AG04450 (cell line): Measurements from ENCODE around the gene FYCO1. TPM values are rescaled to one million over a fixed set of nuclear protein-coding genes. Genes with fewer than 3 reads are reported as not detected.

ENCODE experiments used
- CTCF ChIA-PET: fragments of 300-600, 350-600 bp; formaldehyde crosslinking; extraction: SDS; loops from one replicate; lab custom pipeline; 2022; ENCODE audit warnings: antibody characterized with exemption, inconsistent platforms; lab: Charles Lee
- POLR2A ChIA-PET: fragments of 350-600 bp; formaldehyde crosslinking; extraction: SDS; loops from one replicate; lab custom pipeline; 2021; ENCODE audit warnings: antibody characterized with exemption, inconsistent platforms; lab: Yijun Ruan, JAX
- DNase-seq: peaks from one replicate; pipeline ENCODE4 v3.0.0-alpha.2; 2011; ENCODE audit warnings: low read depth, low spot score
- H3K27ac ChIP-seq: one replicate; pipeline ENCODE4 v1.5.1; 2012; ENCODE audit warnings: low read depth, low read length, control low read depth
- H3K27me3 ChIP-seq: one replicate; pipeline ENCODE4 v1.6.0; 2012; ENCODE audit warnings: low read length; ENCODE audit not compliant: control insufficient read depth, insufficient read depth
- H3K4me3 ChIP-seq: 2 replicates; pipeline ENCODE4 v1.5.1; 2011; ENCODE audit warnings: mild to moderate bottlenecking, low read depth, low read length, control low read depth
- H3K9me3 ChIP-seq: 2 replicates; pipeline ENCODE4 v1.5.1; 2012; ENCODE audit warnings: low read length; ENCODE audit not compliant: control insufficient read depth, insufficient read depth
- CTCF ChIP-seq: IDR thresholded peaks from 2 replicates; pipeline ENCODE4 v1.5.1; 2011; ENCODE audit warnings: low read depth, low read length, control low read depth, inconsistent platforms
- polyA plus RNA-seq: library from polyadenylated mRNA; depleted of rRNA; stranded (reverse); fragments of >200 nt; gene quantifications from 2 replicates; pipeline ENCODE4 v1.2.3, GENCODE V29; 2011

The FYCO1 gene
- polyA plus RNA-seq, 1 experiment: 14.3 TPM

DNA sequence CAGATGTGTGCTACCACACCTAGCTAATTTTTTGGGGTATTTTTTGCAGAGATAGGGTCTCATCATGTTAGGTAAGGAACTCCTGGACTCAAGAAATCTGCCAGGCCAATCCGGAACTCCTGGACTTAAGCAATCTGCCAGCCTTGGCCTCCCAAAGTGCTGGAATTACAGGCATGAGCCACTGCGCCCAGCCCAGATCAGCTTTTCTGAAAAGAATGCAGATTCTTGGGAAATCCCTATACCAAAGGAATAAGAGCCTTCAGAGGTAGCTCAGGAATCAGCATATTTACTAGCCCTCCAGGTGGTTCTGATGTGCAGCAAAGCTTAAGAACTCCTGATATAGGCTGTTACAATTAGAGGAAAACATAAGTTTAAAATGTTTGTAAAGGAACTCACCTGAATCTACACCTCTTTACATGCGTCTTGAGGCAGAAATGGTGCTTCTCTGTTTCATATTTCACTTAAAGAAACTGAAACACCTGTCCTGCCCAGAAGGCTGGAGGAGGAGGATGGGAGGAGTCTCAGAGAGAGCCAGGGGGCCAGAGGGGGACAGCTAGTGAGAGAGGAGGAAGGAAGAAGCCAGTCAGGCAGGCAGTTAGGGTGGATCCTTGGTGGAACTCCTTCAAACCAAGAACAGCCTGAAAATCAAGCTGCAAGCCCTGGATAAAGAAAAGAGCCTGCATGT, 31.5 kb upstream of the FYCO1 start, which contains the start of gene XCR1:
Gene XCR1 (minus strand): TSS at position 463 of the 685 bp plus-strand sequence. CDS start 5,536 bp downstream, outside the sequence.
- ChIA-PET POLR2A (no interaction called here), CTCF (interaction anchor here (0.5 to 2.6 kb wide), 3 partner anchors 52 to 247 kb away, joined by 3 to 9 read pairs (median 8); no protein-coding TSS in a partner anchor)
- Histone ChIP-seq H3K27ac (no peak within 1 kb of the TSS), H3K27me3 (peaks cover 8% of the 10 kb centered on the region), H3K9me3 (peaks cover 11% of the 10 kb centered on the region), H3K4me3 (no peak within 1 kb of the TSS)
- DNase-seq: no peak
- no peak for TF ChIP-seq CTCF

GRCh38 chr3:46025139-46025538, 29.5 kb upstream of the FYCO1 start:
- no peak for DNase-seq
- Histone ChIP-seq H3K27me3 (peaks cover 11% of the 10 kb centered on the region), H3K4me3 (no peak overlapping the region), H3K9me3 (peaks cover 5% of the 10 kb centered on the region), H3K27ac (no peak overlapping the region)
- POLR2A ChIA-PET: no interaction called here
- TF ChIP-seq CTCF: no peak
- CTCF ChIA-PET: no interaction called here

GRCh38 chr3:46024131-46024530, 28.5 kb upstream of the FYCO1 start:
- peaks cover 16% of the 10 kb centered on the region for H3K27me3 ChIP-seq
- POLR2A ChIA-PET: no interaction called here

DNA sequence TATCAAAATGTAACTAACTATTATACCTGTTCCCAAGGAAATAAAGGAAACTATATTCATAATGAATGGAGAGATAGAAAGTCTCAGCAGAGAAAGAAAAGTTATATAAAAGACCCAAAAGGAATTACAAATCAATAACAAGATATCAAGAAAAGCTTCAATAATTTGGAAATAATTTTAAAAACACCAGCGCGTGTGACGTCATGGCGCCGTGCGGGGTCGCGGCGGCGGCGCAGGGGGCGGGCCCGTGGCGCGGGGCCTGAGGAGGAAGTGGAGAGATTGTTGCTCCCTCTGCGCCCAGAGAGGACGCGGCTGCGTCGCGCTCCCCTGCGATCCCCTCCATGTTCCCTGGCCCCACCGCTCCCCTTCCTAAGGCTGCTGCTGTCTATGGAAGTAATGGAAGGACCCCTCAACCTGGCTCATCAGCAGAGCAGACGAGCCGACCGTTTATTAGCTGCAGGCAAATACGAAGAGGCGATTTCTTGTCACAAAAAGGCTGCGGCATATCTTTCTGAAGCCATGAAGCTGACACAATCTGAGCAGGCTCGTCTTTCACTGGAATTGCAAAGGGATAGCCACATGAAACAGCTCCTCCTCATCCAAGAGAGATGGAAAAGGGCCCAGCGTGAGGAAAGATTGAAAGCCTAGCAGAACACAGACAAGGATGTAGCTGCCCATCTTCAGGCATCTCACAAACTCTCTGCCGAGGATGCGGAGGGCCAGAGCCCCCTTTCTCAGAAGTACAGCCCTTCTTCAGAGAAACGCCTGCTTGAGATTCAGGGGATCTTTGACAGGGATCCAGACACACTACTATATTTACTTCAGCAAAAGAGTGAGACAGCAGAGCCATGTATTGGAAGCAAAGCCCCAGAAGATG, 27.5 kb upstream of the FYCO1 start:
- POLR2A ChIA-PET: interaction anchor here (0.6 kb wide), 1 partner anchor 1124 kb away, joined by 4 read pairs; no protein-coding TSS in a partner anchor
- Histone ChIP-seq H3K27me3 (peaks cover 22% of the 10 kb centered on the region), H3K4me3 (no peak overlapping the region), H3K27ac (no peak overlapping the region), H3K9me3 (peaks cover 5% of the 10 kb centered on the region)
- no peak for DNase-seq
- TF ChIP-seq CTCF: no peak
- CTCF ChIA-PET: no interaction called here

More at GRCh38 chr3:46024131-46024530, 28.5 kb upstream of the FYCO1 start:
- CTCF ChIA-PET: no interaction called here
- peaks cover 5% of the 10 kb centered on the region for H3K9me3 ChIP-seq
- TF ChIP-seq CTCF: no peak
- no peak for DNase-seq
- H3K27ac ChIP-seq: no peak overlapping the region
- no peak overlapping the region for H3K4me3 ChIP-seq
